Neural cell (in vitro differentiated cells): ENCODE data around the gene PODN. TPM values are rescaled to one million over a fixed set of nuclear protein-coding genes. Genes with fewer than 3 reads are reported as not detected.

Experiments
- H2AFZ ChIP-seq: fragments of 200-600, 300-800 bp; sonication (generic), shearing (Covaris generic); 2 replicates; pipeline ENCODE4 v1.6.0; 2014; ENCODE audit warnings: low read depth, mild to moderate bottlenecking, antibody characterized with exemption, low read length, moderate library complexity
- H3F3A ChIP-seq: fragments of 200-600 bp; shearing (Covaris generic); 2 replicates; pipeline ENCODE4 v1.6.1; 2016; ENCODE audit warnings: mild to moderate bottlenecking, moderate library complexity, mixed read lengths, antibody characterized with exemption, low read length; ENCODE audit not compliant: insufficient read depth, poor library complexity, severe bottlenecking
- H3K27ac ChIP-seq: fragments of 200-600, 300-800 bp; sonication (generic), shearing (Covaris generic); 2 replicates; pipeline ENCODE4 v1.5.1; 2014; ENCODE audit warnings: mild to moderate bottlenecking, low read length, moderate library complexity
- H3K27me3 ChIP-seq: fragments of 300-800, 200-600 bp; sonication (generic), shearing (Covaris generic); 2 replicates; pipeline ENCODE4 v1.6.0; 2014; ENCODE audit warnings: mild to moderate bottlenecking, low read depth, low read length, moderate library complexity; ENCODE audit not compliant: insufficient read depth
- H3K36me3 ChIP-seq: fragments of 300-800, 200-600 bp; sonication (generic), shearing (Covaris generic); 2 replicates; pipeline ENCODE4 v1.5.1; 2014; ENCODE audit warnings: mild to moderate bottlenecking, antibody characterized with exemption, low read length, moderate library complexity; ENCODE audit not compliant: insufficient read depth
- H3K4me2 ChIP-seq: fragments of 300-800, 200-600 bp; sonication (generic), shearing (Covaris generic); 2 replicates; pipeline ENCODE4 v1.6.0; 2014; ENCODE audit warnings: mild to moderate bottlenecking, low read length
- H3K4me3 ChIP-seq: fragments of 300-800, 200-600 bp; sonication (generic), shearing (Covaris generic); 2 replicates; pipeline ENCODE4 v1.5.1; 2014; ENCODE audit warnings: mild to moderate bottlenecking, low read length, moderate library complexity
- H3K79me2 ChIP-seq: fragments of 200-600 bp; shearing (Covaris generic); replicated peaks from 2 replicates; pipeline ENCODE4 v1.6.0; 2014; ENCODE audit warnings: mild to moderate bottlenecking, low read length, moderate library complexity; ENCODE audit not compliant: insufficient read depth
- H3K9ac ChIP-seq: fragments of 300-800, 200-600 bp; sonication (generic), shearing (Covaris generic); 2 replicates; pipeline ENCODE4 v1.6.1; 2016; ENCODE audit warnings: mild to moderate bottlenecking, low read length, mixed read lengths
- H3K9me2 ChIP-seq: fragments of 200-600 bp; shearing (Covaris generic); 2 replicates; pipeline ENCODE4 v1.6.1; 2016; ENCODE audit warnings: mild to moderate bottlenecking, low read length, mixed read lengths; ENCODE audit not compliant: insufficient read depth
- H3K9me3 ChIP-seq: fragments of 200-600, 300-800 bp; sonication (generic), shearing (Covaris generic); 2 replicates; pipeline ENCODE4 v1.6.1; 2016; ENCODE audit warnings: mild to moderate bottlenecking, mixed run types, low read length, moderate library complexity, mixed read lengths
- H4K20me1 ChIP-seq: fragments of 200-600 bp; shearing (Covaris generic); 2 replicates; pipeline ENCODE4 v1.6.1; 2016; ENCODE audit warnings: mild to moderate bottlenecking, mixed run types; ENCODE audit not compliant: insufficient read depth
- EP300 ChIP-seq: fragments of 450-650 bp; conservative IDR thresholded peaks from 2 replicates; pipeline ENCODE4 v1.6.1; 2014; ENCODE audit warnings: antibody characterized with exemption, mild to moderate bottlenecking, moderate library complexity; ENCODE audit not compliant: poor library complexity, severe bottlenecking
- EZH2 ChIP-seq: fragments of 200-600, 300-800 bp; shearing (Covaris generic), sonication (generic); IDR thresholded peaks from 2 replicates; pipeline ENCODE4 v1.6.1; 2014; ENCODE audit warnings: antibody characterized with exemption, low read length, borderline replicate concordance, mild to moderate bottlenecking; ENCODE audit not compliant: insufficient read depth, poor library complexity, severe bottlenecking
- MXI1 ChIP-seq: fragments of 450-650 bp; conservative IDR thresholded peaks from 2 replicates; pipeline ENCODE4 v1.6.1; 2014; ENCODE audit warnings: antibody characterized with exemption, mild to moderate bottlenecking; ENCODE audit not compliant: poor library complexity, severe bottlenecking
- POLR2AphosphoS5 ChIP-seq: IDR thresholded peaks from 2 replicates; pipeline ENCODE4 v1.6.1; 2012
- RAD21 ChIP-seq: fragments of 450-650 bp; conservative IDR thresholded peaks from 2 replicates; pipeline ENCODE4 v1.6.1; 2014; ENCODE audit warnings: antibody characterized with exemption, mild to moderate bottlenecking, moderate library complexity
- SMC3 ChIP-seq: fragments of 450-650 bp; conservative IDR thresholded peaks from 2 replicates; pipeline ENCODE4 v1.6.1; 2014; ENCODE audit warnings: antibody characterized with exemption, mild to moderate bottlenecking, moderate library complexity; ENCODE audit not compliant: poor library complexity
- TAF1 ChIP-seq: IDR thresholded peaks from 2 replicates; pipeline ENCODE4 v1.6.1; 2012; ENCODE audit warnings: low read depth
- polyA plus RNA-seq: library from polyadenylated mRNA; depleted of rRNA; stranded (reverse); fragments of >200 nt; gene quantifications from 2 replicates; pipeline ENCODE4 v1.2.3, GENCODE V29; 2014
- TF ChIP-seq, protein P1 (sequence below): fragments of 450-650 bp; IDR thresholded peaks from 2 replicates; pipeline ENCODE4 v1.5.1; 2014; ENCODE audit warnings: antibody characterized with exemption, mild to moderate bottlenecking, moderate library complexity; ENCODE audit not compliant: poor library complexity, severe bottlenecking
- TF ChIP-seq, protein P2 (sequence below): IDR thresholded peaks from 2 replicates; pipeline ENCODE4 v1.6.1; 2012; ENCODE audit warnings: borderline replicate concordance

The PODN gene
- polyA plus RNA-seq, 1 donor from 2014 or later, result 0.07 TPM

DNA sequence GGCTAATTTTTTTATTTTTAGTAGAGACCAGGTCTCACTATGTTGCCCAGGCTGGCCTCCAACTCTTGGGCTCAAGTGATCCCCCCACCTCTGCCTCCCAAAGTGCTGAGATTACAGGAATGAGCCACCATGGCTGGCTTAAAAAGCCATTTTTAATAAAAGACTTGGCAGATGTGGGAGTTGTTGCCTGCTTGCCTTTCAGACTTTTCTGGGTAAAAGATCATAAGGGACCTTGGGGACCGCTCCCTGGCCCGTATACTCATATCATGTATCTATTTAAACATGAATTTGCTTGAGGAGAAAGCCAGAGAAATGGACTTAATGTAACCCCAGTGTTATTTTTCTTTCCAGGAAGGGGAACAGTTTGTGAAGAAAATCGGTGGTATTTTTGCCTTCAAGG is 23.4 kb upstream of the PODN start:
- H3K4me2 ChIP-seq, result no peak overlapping the region
- no peak overlapping the region for H2AFZ ChIP-seq
- H3K27me3 ChIP-seq, result no peaks in the 10 kb centered on the region
- H3K4me3 ChIP-seq, result no peak overlapping the region
- no peaks in the 10 kb centered on the region for H3K9me2 ChIP-seq
- H3K36me3 ChIP-seq, result no peaks in the 10 kb centered on the region
- TF ChIP-seq MXI1 (no peak), POLR2AphosphoS5 (no peak), EP300 (no peak), SMC3 (no peak), RAD21 (no peak), EZH2 (no peak), TAF1 (no peak)
- TF ChIP-seq, protein P1, sequence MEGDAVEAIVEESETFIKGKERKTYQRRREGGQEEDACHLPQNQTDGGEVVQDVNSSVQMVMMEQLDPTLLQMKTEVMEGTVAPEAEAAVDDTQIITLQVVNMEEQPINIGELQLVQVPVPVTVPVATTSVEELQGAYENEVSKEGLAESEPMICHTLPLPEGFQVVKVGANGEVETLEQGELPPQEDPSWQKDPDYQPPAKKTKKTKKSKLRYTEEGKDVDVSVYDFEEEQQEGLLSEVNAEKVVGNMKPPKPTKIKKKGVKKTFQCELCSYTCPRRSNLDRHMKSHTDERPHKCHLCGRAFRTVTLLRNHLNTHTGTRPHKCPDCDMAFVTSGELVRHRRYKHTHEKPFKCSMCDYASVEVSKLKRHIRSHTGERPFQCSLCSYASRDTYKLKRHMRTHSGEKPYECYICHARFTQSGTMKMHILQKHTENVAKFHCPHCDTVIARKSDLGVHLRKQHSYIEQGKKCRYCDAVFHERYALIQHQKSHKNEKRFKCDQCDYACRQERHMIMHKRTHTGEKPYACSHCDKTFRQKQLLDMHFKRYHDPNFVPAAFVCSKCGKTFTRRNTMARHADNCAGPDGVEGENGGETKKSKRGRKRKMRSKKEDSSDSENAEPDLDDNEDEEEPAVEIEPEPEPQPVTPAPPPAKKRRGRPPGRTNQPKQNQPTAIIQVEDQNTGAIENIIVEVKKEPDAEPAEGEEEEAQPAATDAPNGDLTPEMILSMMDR, result no peak
- TF ChIP-seq, protein P2, sequence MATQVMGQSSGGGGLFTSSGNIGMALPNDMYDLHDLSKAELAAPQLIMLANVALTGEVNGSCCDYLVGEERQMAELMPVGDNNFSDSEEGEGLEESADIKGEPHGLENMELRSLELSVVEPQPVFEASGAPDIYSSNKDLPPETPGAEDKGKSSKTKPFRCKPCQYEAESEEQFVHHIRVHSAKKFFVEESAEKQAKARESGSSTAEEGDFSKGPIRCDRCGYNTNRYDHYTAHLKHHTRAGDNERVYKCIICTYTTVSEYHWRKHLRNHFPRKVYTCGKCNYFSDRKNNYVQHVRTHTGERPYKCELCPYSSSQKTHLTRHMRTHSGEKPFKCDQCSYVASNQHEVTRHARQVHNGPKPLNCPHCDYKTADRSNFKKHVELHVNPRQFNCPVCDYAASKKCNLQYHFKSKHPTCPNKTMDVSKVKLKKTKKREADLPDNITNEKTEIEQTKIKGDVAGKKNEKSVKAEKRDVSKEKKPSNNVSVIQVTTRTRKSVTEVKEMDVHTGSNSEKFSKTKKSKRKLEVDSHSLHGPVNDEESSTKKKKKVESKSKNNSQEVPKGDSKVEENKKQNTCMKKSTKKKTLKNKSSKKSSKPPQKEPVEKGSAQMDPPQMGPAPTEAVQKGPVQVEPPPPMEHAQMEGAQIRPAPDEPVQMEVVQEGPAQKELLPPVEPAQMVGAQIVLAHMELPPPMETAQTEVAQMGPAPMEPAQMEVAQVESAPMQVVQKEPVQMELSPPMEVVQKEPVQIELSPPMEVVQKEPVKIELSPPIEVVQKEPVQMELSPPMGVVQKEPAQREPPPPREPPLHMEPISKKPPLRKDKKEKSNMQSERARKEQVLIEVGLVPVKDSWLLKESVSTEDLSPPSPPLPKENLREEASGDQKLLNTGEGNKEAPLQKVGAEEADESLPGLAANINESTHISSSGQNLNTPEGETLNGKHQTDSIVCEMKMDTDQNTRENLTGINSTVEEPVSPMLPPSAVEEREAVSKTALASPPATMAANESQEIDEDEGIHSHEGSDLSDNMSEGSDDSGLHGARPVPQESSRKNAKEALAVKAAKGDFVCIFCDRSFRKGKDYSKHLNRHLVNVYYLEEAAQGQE, result no peak
- no peaks in the 10 kb centered on the region for H3K9me3 ChIP-seq
- no peaks in the 10 kb centered on the region for H3K79me2 ChIP-seq
- H3K9ac ChIP-seq, result no peak overlapping the region
- no peak overlapping the region for H3K27ac ChIP-seq
- no peaks in the 10 kb centered on the region for H3F3A ChIP-seq
- no peaks in the 10 kb centered on the region for H4K20me1 ChIP-seq

- no peak overlapping the region for H3K4me3 ChIP-seq
- H4K20me1 ChIP-seq, result no peaks in the 10 kb centered on the region
- H3F3A ChIP-seq, result no peaks in the 10 kb centered on the region
- no peaks in the 10 kb centered on the region for H3K27me3 ChIP-seq
- TF ChIP-seq TAF1 (no peak), SMC3 (no peak), RAD21 (no peak), MXI1 (no peak), EZH2 (no peak), EP300 (no peak), POLR2AphosphoS5 (no peak)
- TF ChIP-seq, protein P2, result no peak
- TF ChIP-seq, protein P1, result no peak
- no peak overlapping the region for H3K9ac ChIP-seq
- H2AFZ ChIP-seq, result no peak overlapping the region
- no peaks in the 10 kb centered on the region for H3K9me3 ChIP-seq
- no peaks in the 10 kb centered on the region for H3K9me2 ChIP-seq
- no peaks in the 10 kb centered on the region for H3K79me2 ChIP-seq
- H3K4me2 ChIP-seq, result no peak overlapping the region
- H3K36me3 ChIP-seq, result no peaks in the 10 kb centered on the region
- H3K27ac ChIP-seq, result no peak overlapping the region
Observed at GRCh38 chr1:53043271-53043670, 18.7 kb upstream of the PODN start.
